Lower leg skin (tissue), 3 donors: ENCODE measurements around the gene EPHB2.

Experiments
- CTCF ChIP-seq, 3 donors: fragments of 450-650 bp; IDR thresholded peaks; one replicate each; pipeline ENCODE4 v1.5.1; 2016; ENCODE audit warnings: antibody characterized with exemption in 3 of 3, mild to moderate bottlenecking in 3 of 3, moderate library complexity in 2 of 3
- POLR2A ChIP-seq, 2 donors: fragments of 450-650 bp; IDR thresholded peaks; one replicate each; pipeline ENCODE4 v1.6.1; 2016 to 2017; ENCODE audit warnings: antibody characterized with exemption in 2 of 2, mild to moderate bottlenecking in 1 of 2, moderate library complexity in 1 of 2

GRCh38 chr1:22852144-22852655, 141.6 kb downstream of the EPHB2 start:
- no peak for TF ChIP-seq POLR2A (IDR thresholded peaks at IDR 0.05)
- no peak for TF ChIP-seq CTCF (IDR thresholded peaks at IDR 0.05)
